HepG2 (cell line): Measurements from ENCODE around the gene PIMREG. TPM values are rescaled to one million over a fixed set of nuclear protein-coding genes. Genes with fewer than 3 reads are reported as not detected.

Experiments
- HBP1 ChIP-seq: IDR thresholded peaks from 2 replicates; pipeline ENCODE4 v1.6.1; 2016; ENCODE audit warnings: low read depth, control low read depth
- HNRNPH1 ChIP-seq: fragments of 200-400 bp; formaldehyde crosslinking; optimal IDR thresholded peaks from 2 replicates; pipeline ENCODE3; 2017; ENCODE audit warnings: mild to moderate bottlenecking, low read depth, low read length
- KLF16 ChIP-seq, 2 experiments: sonication (generic) in 1 of 2; formaldehyde crosslinking in 1 of 2; IDR thresholded peaks; 2 replicates each; pipeline versions ENCODE4 v1.6.1 to v1.8.0; 2016 to 2023; ENCODE audit warnings: missing genetic modification reagents in 2 of 2, missing compliant biosample characterization in 1 of 2
- MEF2D ChIP-seq: sonication (generic); formaldehyde crosslinking; IDR thresholded peaks from 2 replicates; pipeline ENCODE4 v1.5.1; 2020; ENCODE audit warnings: mild to moderate bottlenecking, missing genetic modification reagents
- UBTF ChIP-seq: sonication (generic); formaldehyde crosslinking; IDR thresholded peaks from 2 replicates; pipeline ENCODE4 v1.4.0; 2020; ENCODE audit warnings: mild to moderate bottlenecking, missing genetic modification reagents
- USF2 ChIP-seq, 2 experiments: sonication (generic) in 1 of 2; formaldehyde crosslinking in 1 of 2; IDR thresholded peaks; 2 replicates each; pipeline versions ENCODE4 v1.5.1 to v1.6.1; 2011 to 2020; ENCODE audit warnings: borderline replicate concordance in 1 of 2, low read depth in 1 of 2, low read length in 1 of 2, mild to moderate bottlenecking in 1 of 2, missing genetic modification reagents in 1 of 2, moderate library complexity in 1 of 2
- ZSCAN31 ChIP-seq: sonication (generic); formaldehyde crosslinking; IDR thresholded peaks from 2 replicates; pipeline ENCODE4 v1.5.0; 2020; ENCODE audit warnings: low read depth, mild to moderate bottlenecking, missing genetic modification reagents
- polyA plus RNA-seq, 8 experiments: library from polyadenylated mRNA; depleted of rRNA in 3 of 8; stranded (reverse) in 7 of 8; unstranded in 1 of 8; fragments of >200 nt; fragmentation: Illumina TruSeq in 4 of 8; extraction: Trizol in 4 of 8; gene quantifications; 2 replicates each; pipeline versions ENCODE4 v1.2.1 to v1.2.3, GENCODE V29; 2011 to 2016; ENCODE audit warnings: low read depth in 4 of 8, missing spikeins in 1 of 8, mixed read lengths in 1 of 8; ENCODE audit not compliant: insufficient read depth in 1 of 8
- total RNA-seq, 5 experiments: library from RNA; depleted of rRNA; stranded (reverse); fragments of >200 nt; fragmentation: Illumina TruSeq; extraction: Trizol; gene quantifications; 2 replicates each; pipeline ENCODE4 v1.2.3, GENCODE V29; 2016; ENCODE audit warnings: low read depth in 1 of 5

The PIMREG gene
- total and polyA plus RNA-seq, 2 of the 13 experiments (the other 11 are each of a cell fraction or from before 2014, with no cell fraction given) = 15.6 to 30.3 TPM

GRCh38 chr17:6498356-6498755, 54.1 kb downstream of the PIMREG start (continued):
- TF ChIP-seq HBP1 (CRISPR knock-in tag) = no peak
- no peak for TF ChIP-seq USF2 (IDR thresholded peaks at IDR 0.05; ENCODE audit: low read depth, low read length)
- TF ChIP-seq USF2 (CRISPR knock-in tag; IDR thresholded peaks at IDR 0.05; ENCODE audit: borderline replicate concordance) = no peak
- no peak for TF ChIP-seq HNRNPH1
- TF ChIP-seq MEF2D = no peak
- no peak for TF ChIP-seq UBTF (CRISPR knock-in tag)
- TF ChIP-seq ZSCAN31 (CRISPR knock-in tag) = no peak
- TF ChIP-seq KLF16 (CRISPR knock-in tag; IDR thresholded peaks at IDR 0.05) = no peak
